GM21423 (cell line): ENCODE results near the gene FAIM2.

Source experiments
- ATAC-seq: cut with Tn5 transposase; IDR thresholded peaks from one replicate; pipeline ENCODE4 v1.9.1; 2021; ENCODE audit warnings: mild to moderate bottlenecking, moderate library complexity; ENCODE audit not compliant: unreplicated experiment

FAIM2 gene

GRCh38 chr12:49920241-49920914 lies 16.7 kb upstream of the FAIM2 start:
- ATAC-seq: no peak

- no peak for ATAC-seq
Observed at GRCh38 chr12:49917788-49918173, 14.1 kb upstream of the FAIM2 start.

- no peak for ATAC-seq
Observed at GRCh38 chr12:49917166-49917787, 13.6 kb upstream of the FAIM2 start.

GRCh38 chr12:49916129-49916919 lies 12.6 kb upstream of the FAIM2 start:
- ATAC-seq: no peak

GRCh38 chr12:49912345-49913255 lies 8.9 kb upstream of the FAIM2 start:
- ATAC-seq: no peak

- no peak for ATAC-seq
Observed at GRCh38 chr12:49911213-49911605, 7.5 kb upstream of the FAIM2 start.

- no peak for ATAC-seq
Observed at GRCh38 chr12:49910331-49911212, 6.9 kb upstream of the FAIM2 start.

GRCh38 chr12:49909826-49910225 lies 6.1 kb upstream of the FAIM2 start:
- no peak for ATAC-seq

- no peak for ATAC-seq
Observed at GRCh38 chr12:49909356-49909755, 5.7 kb upstream of the FAIM2 start.

- ATAC-seq: no peak
Observed at GRCh38 chr12:49907352-49907751, 3.7 kb upstream of the FAIM2 start.

GRCh38 chr12:49905718-49906314 lies 2.1 kb upstream of the FAIM2 start:
- ATAC-seq: no peak

- ATAC-seq: no peak
Observed at GRCh38 chr12:49904601-49905000, 901 bp upstream of the FAIM2 start.

GRCh38 chr12:49903351-49903699 lies 375 bp downstream of the FAIM2 start:
- ATAC-seq: no peak

- no peak for ATAC-seq
Observed at GRCh38 chr12:49902399-49903350, 1.0 kb downstream of the FAIM2 start.

GRCh38 chr12:49901986-49902385 lies 1.7 kb downstream of the FAIM2 start:
- no peak for ATAC-seq

GRCh38 chr12:49901026-49901425 lies 2.7 kb downstream of the FAIM2 start:
- ATAC-seq: no peak

- no peak for ATAC-seq
Observed at GRCh38 chr12:49900371-49900770, 3.3 kb downstream of the FAIM2 start.

- ATAC-seq: no peak
Observed at GRCh38 chr12:49899921-49900320, 3.8 kb downstream of the FAIM2 start.
